Measurements from ENCODE around the gene DRAXIN. TPM values are rescaled to one million over a fixed set of nuclear protein-coding genes. Genes with fewer than 3 reads are reported as not detected.

The DRAXIN gene
- polyA plus RNA-seq, 1 of the 3 experiments (the other 2 are of a cell fraction), result 0.97 TPM

DNA sequence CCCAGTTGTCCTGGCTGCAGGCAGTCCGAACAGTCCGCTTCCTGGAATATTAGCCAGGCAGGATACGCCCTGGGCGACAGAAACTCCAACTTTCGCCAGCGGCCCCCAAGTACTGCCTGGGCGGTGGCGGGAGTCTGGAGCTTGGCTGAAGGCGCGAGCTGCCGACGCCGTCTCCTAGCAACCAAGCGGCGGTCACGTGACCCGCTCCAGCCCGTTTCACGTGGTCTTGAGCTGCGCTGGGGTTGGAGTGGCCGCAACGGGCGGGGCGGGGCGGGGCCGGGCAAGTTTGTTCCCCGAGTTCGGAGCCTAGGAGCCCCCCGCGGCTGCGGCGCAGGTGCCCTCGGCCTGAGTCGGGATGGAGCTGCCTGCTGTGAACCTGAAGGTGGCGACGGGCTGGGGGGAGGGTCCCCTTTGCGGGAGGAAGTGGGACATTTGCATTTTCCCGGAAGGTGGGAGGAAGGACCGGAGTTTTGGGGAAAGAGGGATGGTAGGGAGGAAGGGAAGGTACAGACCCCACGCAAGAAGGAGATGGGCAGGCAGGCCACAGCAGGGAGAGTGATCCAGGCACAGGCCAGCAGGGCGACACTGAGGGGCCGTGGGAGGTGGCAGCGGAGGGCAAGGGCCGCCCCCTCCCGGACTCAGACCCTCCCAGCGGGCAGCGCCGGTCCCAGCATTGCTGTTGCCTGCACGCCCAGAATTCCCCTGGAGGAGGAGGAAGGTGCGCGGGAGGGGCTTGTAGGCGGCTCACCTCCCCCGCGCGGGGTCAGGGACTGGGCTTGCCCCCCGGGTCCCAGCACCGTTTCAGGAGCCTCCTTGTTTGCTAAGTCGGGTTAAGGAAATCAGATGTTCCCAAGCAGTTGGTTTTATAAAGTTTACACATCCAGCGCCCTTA, 44.6 kb downstream of the DRAXIN start, which contains the start of gene AGTRAP:
Gene AGTRAP, plus strand, starts transcription at position 283 of the 892 bp plus-strand sequence. Its CDS starts 73 bp downstream, at position 356.
- no peaks in the 10 kb centered on the region for H3K27me3 ChIP-seq (ENCODE audit: insufficient read depth)
- H3K36me3 ChIP-seq (replicated peaks in 1 of 2; ENCODE audit: control insufficient read depth in 1 of 2, insufficient read depth in 2 of 2, low read length in 1 of 2), result no peaks in the 10 kb centered on the region
- H3K4me1 ChIP-seq (ENCODE audit: control insufficient read depth in 1 of 2, insufficient read depth in 2 of 2, low read depth in 1 of 2, low read length in 1 of 2), result peaks cover 0 to 16% of the 10 kb centered on the region in 2 experiments; a peak in 2 of 4 replicates
- H3K9me3 ChIP-seq, result no peaks in the 10 kb centered on the region
- 3% methylated on average over 21 of the region's 59 CpGs for WGBS (ENCODE audit: low lambda C conversion rate)
- H2AFZ ChIP-seq (ENCODE audit: low read depth), result peak within 1 kb of the TSS; percentile 99
- H4K20me1 ChIP-seq (ENCODE audit: insufficient read depth), result no peaks in the 10 kb centered on the region
- peak within 1 kb of the TSS; percentile 82 for H3K9ac ChIP-seq
- peak; percentile 95 for DNase-seq
- POLR2A ChIA-PET, result interaction anchor here (1.0 to 1.4 kb wide), 2 partner anchors 173 to 434 kb away, joined by 3 read pairs; no protein-coding TSS in a partner anchor
- peak within 1 kb of the TSS; percentile 71 to 91 for H3K4me3 ChIP-seq (ENCODE audit: low read depth in 2 of 2, low read length in 1 of 2)
- peaks cover 8% of the 10 kb centered on the region for H3F3A ChIP-seq (replicated peaks; ENCODE audit: insufficient read depth)
- CTCF ChIA-PET, result interaction anchor here (0.6 to 4.7 kb wide), 9 partner anchors 15 to 698 kb away, joined by 3 to 48 read pairs (median 3); no protein-coding TSS in a partner anchor
- no peaks in the 10 kb centered on the region for H3K9me2 ChIP-seq
- H3K4me2 ChIP-seq, result peak within 1 kb of the TSS; percentile 99
- peak within 1 kb of the TSS; percentile 43 to 56 for H3K27ac ChIP-seq (ENCODE audit: low read depth in 2 of 2, low read length in 1 of 2)
- H3K79me2 ChIP-seq (ENCODE audit: insufficient read depth), result 0 out of 2 replicates have a peak, but pooled peaks cover 6% of the 10 kb centered on the region
- TF ChIP-seq YY1 (IDR thresholded peaks at IDR 0.05; ENCODE audit: low read depth) (no peak), MEF2A (IDR thresholded peaks at IDR 0.05; ENCODE audit: borderline replicate concordance, low read depth) (no peak), EZH2phosphoT487 (IDR thresholded peaks at IDR 0.05; ENCODE audit: borderline replicate concordance, low read depth) (no peak), SIN3A (IDR thresholded peaks at IDR 0.05; ENCODE audit: borderline replicate concordance, low read depth, low read length) (peak; percentile 82), GABPA (IDR thresholded peaks at IDR 0.05; ENCODE audit: low read depth) (no peak), NRF1 (IDR thresholded peaks at IDR 0.05; ENCODE audit: low read depth, low read length) (peak; percentile 28; the same call in 1 of the 2 replicates), RFX5 (IDR thresholded peaks at IDR 0.05; ENCODE audit: low read length) (no peak), EP300 (IDR thresholded peaks at IDR 0.05; ENCODE audit: borderline replicate concordance in 1 of 2, low read depth in 1 of 2, low read length in 1 of 2) (no peak), TEAD4 (IDR thresholded peaks at IDR 0.05; ENCODE audit: borderline replicate concordance, insufficient read depth) (no peak), MXI1 (IDR thresholded peaks at IDR 0.05; ENCODE audit: low read depth, low read length) (peak; percentile 81), RAD21 (IDR thresholded peaks at IDR 0.05; ENCODE audit: low read length) (no peak)
- TF ChIP-seq, protein P1, sequence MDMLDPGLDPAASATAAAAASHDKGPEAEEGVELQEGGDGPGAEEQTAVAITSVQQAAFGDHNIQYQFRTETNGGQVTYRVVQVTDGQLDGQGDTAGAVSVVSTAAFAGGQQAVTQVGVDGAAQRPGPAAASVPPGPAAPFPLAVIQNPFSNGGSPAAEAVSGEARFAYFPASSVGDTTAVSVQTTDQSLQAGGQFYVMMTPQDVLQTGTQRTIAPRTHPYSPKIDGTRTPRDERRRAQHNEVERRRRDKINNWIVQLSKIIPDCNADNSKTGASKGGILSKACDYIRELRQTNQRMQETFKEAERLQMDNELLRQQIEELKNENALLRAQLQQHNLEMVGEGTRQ (IDR thresholded peaks at IDR 0.05; ENCODE audit: borderline replicate concordance, low read depth, low read length), result peak; percentile 91
- TF ChIP-seq, protein P2, sequence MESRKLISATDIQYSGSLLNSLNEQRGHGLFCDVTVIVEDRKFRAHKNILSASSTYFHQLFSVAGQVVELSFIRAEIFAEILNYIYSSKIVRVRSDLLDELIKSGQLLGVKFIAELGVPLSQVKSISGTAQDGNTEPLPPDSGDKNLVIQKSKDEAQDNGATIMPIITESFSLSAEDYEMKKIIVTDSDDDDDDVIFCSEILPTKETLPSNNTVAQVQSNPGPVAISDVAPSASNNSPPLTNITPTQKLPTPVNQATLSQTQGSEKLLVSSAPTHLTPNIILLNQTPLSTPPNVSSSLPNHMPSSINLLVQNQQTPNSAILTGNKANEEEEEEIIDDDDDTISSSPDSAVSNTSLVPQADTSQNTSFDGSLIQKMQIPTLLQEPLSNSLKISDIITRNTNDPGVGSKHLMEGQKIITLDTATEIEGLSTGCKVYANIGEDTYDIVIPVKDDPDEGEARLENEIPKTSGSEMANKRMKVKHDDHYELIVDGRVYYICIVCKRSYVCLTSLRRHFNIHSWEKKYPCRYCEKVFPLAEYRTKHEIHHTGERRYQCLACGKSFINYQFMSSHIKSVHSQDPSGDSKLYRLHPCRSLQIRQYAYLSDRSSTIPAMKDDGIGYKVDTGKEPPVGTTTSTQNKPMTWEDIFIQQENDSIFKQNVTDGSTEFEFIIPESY (IDR thresholded peaks at IDR 0.05; ENCODE audit: borderline replicate concordance, low read depth), result no peak
- TF ChIP-seq, protein P3, sequence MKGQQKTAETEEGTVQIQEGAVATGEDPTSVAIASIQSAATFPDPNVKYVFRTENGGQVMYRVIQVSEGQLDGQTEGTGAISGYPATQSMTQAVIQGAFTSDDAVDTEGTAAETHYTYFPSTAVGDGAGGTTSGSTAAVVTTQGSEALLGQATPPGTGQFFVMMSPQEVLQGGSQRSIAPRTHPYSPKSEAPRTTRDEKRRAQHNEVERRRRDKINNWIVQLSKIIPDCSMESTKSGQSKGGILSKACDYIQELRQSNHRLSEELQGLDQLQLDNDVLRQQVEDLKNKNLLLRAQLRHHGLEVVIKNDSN (IDR thresholded peaks at IDR 0.05; ENCODE audit: borderline replicate concordance, low read depth), result peak; percentile 98
- TF ChIP-seq, protein P4, sequence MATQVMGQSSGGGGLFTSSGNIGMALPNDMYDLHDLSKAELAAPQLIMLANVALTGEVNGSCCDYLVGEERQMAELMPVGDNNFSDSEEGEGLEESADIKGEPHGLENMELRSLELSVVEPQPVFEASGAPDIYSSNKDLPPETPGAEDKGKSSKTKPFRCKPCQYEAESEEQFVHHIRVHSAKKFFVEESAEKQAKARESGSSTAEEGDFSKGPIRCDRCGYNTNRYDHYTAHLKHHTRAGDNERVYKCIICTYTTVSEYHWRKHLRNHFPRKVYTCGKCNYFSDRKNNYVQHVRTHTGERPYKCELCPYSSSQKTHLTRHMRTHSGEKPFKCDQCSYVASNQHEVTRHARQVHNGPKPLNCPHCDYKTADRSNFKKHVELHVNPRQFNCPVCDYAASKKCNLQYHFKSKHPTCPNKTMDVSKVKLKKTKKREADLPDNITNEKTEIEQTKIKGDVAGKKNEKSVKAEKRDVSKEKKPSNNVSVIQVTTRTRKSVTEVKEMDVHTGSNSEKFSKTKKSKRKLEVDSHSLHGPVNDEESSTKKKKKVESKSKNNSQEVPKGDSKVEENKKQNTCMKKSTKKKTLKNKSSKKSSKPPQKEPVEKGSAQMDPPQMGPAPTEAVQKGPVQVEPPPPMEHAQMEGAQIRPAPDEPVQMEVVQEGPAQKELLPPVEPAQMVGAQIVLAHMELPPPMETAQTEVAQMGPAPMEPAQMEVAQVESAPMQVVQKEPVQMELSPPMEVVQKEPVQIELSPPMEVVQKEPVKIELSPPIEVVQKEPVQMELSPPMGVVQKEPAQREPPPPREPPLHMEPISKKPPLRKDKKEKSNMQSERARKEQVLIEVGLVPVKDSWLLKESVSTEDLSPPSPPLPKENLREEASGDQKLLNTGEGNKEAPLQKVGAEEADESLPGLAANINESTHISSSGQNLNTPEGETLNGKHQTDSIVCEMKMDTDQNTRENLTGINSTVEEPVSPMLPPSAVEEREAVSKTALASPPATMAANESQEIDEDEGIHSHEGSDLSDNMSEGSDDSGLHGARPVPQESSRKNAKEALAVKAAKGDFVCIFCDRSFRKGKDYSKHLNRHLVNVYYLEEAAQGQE (IDR thresholded peaks at IDR 0.05; ENCODE audit: low read depth, low read length), result no peak
- TF ChIP-seq, protein P5, sequence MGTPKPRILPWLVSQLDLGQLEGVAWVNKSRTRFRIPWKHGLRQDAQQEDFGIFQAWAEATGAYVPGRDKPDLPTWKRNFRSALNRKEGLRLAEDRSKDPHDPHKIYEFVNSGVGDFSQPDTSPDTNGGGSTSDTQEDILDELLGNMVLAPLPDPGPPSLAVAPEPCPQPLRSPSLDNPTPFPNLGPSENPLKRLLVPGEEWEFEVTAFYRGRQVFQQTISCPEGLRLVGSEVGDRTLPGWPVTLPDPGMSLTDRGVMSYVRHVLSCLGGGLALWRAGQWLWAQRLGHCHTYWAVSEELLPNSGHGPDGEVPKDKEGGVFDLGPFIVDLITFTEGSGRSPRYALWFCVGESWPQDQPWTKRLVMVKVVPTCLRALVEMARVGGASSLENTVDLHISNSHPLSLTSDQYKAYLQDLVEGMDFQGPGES (IDR thresholded peaks at IDR 0.05; ENCODE audit: low read depth, low read length), result no peak
- TF ChIP-seq, protein P6, sequence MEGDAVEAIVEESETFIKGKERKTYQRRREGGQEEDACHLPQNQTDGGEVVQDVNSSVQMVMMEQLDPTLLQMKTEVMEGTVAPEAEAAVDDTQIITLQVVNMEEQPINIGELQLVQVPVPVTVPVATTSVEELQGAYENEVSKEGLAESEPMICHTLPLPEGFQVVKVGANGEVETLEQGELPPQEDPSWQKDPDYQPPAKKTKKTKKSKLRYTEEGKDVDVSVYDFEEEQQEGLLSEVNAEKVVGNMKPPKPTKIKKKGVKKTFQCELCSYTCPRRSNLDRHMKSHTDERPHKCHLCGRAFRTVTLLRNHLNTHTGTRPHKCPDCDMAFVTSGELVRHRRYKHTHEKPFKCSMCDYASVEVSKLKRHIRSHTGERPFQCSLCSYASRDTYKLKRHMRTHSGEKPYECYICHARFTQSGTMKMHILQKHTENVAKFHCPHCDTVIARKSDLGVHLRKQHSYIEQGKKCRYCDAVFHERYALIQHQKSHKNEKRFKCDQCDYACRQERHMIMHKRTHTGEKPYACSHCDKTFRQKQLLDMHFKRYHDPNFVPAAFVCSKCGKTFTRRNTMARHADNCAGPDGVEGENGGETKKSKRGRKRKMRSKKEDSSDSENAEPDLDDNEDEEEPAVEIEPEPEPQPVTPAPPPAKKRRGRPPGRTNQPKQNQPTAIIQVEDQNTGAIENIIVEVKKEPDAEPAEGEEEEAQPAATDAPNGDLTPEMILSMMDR (IDR thresholded peaks at IDR 0.05), result no peak
- TF ChIP-seq, protein P7, sequence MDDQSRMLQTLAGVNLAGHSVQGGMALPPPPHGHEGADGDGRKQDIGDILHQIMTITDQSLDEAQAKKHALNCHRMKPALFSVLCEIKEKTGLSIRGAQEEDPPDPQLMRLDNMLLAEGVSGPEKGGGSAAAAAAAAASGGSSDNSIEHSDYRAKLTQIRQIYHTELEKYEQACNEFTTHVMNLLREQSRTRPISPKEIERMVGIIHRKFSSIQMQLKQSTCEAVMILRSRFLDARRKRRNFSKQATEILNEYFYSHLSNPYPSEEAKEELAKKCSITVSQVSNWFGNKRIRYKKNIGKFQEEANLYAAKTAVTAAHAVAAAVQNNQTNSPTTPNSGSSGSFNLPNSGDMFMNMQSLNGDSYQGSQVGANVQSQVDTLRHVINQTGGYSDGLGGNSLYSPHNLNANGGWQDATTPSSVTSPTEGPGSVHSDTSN (IDR thresholded peaks at IDR 0.05), result no peak

Data from SK-N-SH (cell line).